Spleen (tissue), 11 donors: ENCODE measurements around the gene OR10G6. TPM values are rescaled to one million over a fixed set of nuclear protein-coding genes. Genes with fewer than 3 reads are reported as not detected.

Experiments used
- DNase-seq: peaks from one replicate; pipeline ENCODE4 v3.0.0-alpha.2; 2020
- H3K27ac ChIP-seq, 8 donors: fragments of 200-600 bp; sonication (generic) in 7 of 8; 1 replicate in 4 of 8; 2 replicates in 4 of 8; pipeline versions ENCODE4 v1.5.0 to v1.8.0; 2016 to 2021; ENCODE audit warnings: inconsistent platforms in 4 of 8, mild to moderate bottlenecking in 4 of 8, moderate library complexity in 1 of 8
- H3K27me3 ChIP-seq, 7 donors: fragments of 200-600 bp; sonication (generic) in 6 of 7; replicated peaks in 1 of 7; 1 replicate in 4 of 7; 2 replicates in 3 of 7; pipeline versions ENCODE4 v1.5.0 to v1.8.0; 2016 to 2021; ENCODE audit warnings: inconsistent platforms in 3 of 7, mild to moderate bottlenecking in 1 of 7
- H3K36me3 ChIP-seq, 6 donors: fragments of 200-600 bp; sonication (generic) in 5 of 6; 1 replicate in 4 of 6; 2 replicates in 2 of 6; pipeline versions ENCODE4 v1.5.0 to v1.8.0; 2016 to 2021; ENCODE audit warnings: inconsistent platforms in 2 of 6
- H3K4me1 ChIP-seq, 6 donors: fragments of 200-600 bp; sonication (generic) in 5 of 6; 1 replicate in 3 of 6; 2 replicates in 3 of 6; pipeline versions ENCODE4 v1.5.0 to v1.8.0; 2016 to 2021; ENCODE audit warnings: inconsistent platforms in 3 of 6
- H3K4me3 ChIP-seq, 8 donors: fragments of 200-600 bp; sonication (generic) in 7 of 8; 1 replicate in 4 of 8; 2 replicates in 4 of 8; pipeline versions ENCODE4 v1.5.0 to v1.8.0; 2016 to 2021; ENCODE audit warnings: inconsistent platforms in 4 of 8, mild to moderate bottlenecking in 4 of 8, moderate library complexity in 2 of 8
- H3K9me3 ChIP-seq, 8 donors: fragments of 200-600 bp; sonication (generic) in 7 of 8; 1 replicate in 4 of 8; 2 replicates in 4 of 8; pipeline versions ENCODE4 v1.5.0 to v1.8.0; 2016 to 2021; ENCODE audit warnings: inconsistent platforms in 4 of 8
- CTCF ChIP-seq, 11 experiments: fragments of 200-600 bp in 7 of 11; fragments of 450-650 bp in 4 of 11; sonication (generic) in 4 of 11; IDR thresholded peaks in 8 of 11; conservative IDR thresholded peaks in 3 of 11; 1 replicate in 7 of 11; 2 replicates in 4 of 11; pipeline versions ENCODE4 v1.4.0 to v1.8.0; 2016 to 2021; ENCODE audit warnings: antibody characterized with exemption in 11 of 11, inconsistent platforms in 4 of 11, mild to moderate bottlenecking in 1 of 11
- POLR2A ChIP-seq, 3 donors: fragments of 450-650 bp; IDR thresholded peaks; one replicate each; pipeline ENCODE4 v1.5.1; 2017; ENCODE audit warnings: antibody characterized with exemption in 3 of 3, mild to moderate bottlenecking in 1 of 3
- POLR2AphosphoS5 ChIP-seq, 3 donors: sonication (generic); formaldehyde crosslinking; IDR thresholded peaks; one replicate each; pipeline ENCODE4 v1.5.1; 2017; ENCODE audit warnings: antibody characterized with exemption in 3 of 3
- WGBS, 5 donors: extraction: QIAGEN DNeasy Blood & Tissue Kit in 3 of 5; methylation state at CpG; one replicate each; pipeline versions ENCODE4 v1.1.5 to v1.1.7; 2013 to 2018; 5-methylcytosine and 5-hydroxymethylcytosine counted together
- intact Hi-C: fragments of 100-400 bp; cut with DNase I; formaldehyde crosslinking; loops from one replicate; pipeline ENCODE4 v1.15.0; 2023; ENCODE audit warnings: low total_unique reads
- polyA plus RNA-seq, 3 donors: library from polyadenylated mRNA; stranded (reverse); fragments of 200-250 nt; gene quantifications; one replicate each; pipeline ENCODE4 v1.2.1, GENCODE V29; 2013
- total RNA-seq, 7 donors: library from RNA; depleted of rRNA in 3 of 7; stranded (reverse); fragments of >200 nt in 3 of 7; fragmentation: NEBNext Ultra II Directional in 4 of 7; extraction: Animal tissue kit (Norgen Biotek cat#: 25700) in 4 of 7; gene quantifications; one replicate each; pipeline versions ENCODE4 v1.1.0 to v1.2.1, GENCODE V29; 2016 to 2021
- donor health status: healthy with polysubstance abuse.
- donor health status: DM: no; HTN: no; CAD: no; lungs with moderate emphysema.
- donor health status: DM: no; HTN: no; CAD: no.
- donor health status: Bipolar disorder and iron deficiency.
- donor health status: healthy.
- donor health status: DM: no; HTN: no; CAD: no.
- donor health status: DM: yes; HTN: yes; CAD: no.

OR10G6 gene
- total and polyA plus RNA-seq, 10 donors, result not detected

GRCh38 chr11:123977731-123978347 is 17.1 kb downstream of the OR10G6 start, which contains the start of gene OR10S1:
OR10S1 (minus strand) TSS chr11:123977781; CDS start chr11:123977664, 117 bp downstream.
- no peak for TF ChIP-seq POLR2A (IDR thresholded peaks at IDR 0.05)
- no peak for TF ChIP-seq CTCF (IDR thresholded peaks at IDR 0.05 in 8 of 11, conservative IDR thresholded peaks at IDR 0.05 in 3 of 11)
- TF ChIP-seq POLR2AphosphoS5 (IDR thresholded peaks at IDR 0.05), result no peak
- H3K36me3 ChIP-seq, result no peaks in the 10 kb centered on the region

GRCh38 chr11:123976770-123977560 is 18.0 kb downstream of the OR10G6 start:
- H3K4me1 ChIP-seq, result no peaks in the 10 kb centered on the region
- peaks cover 0 to 7% (median 0%) of the 10 kb centered on the region in 8 donors for H3K9me3 ChIP-seq
- 85 to 92% (median 87%) methylated on average over 18 of the region's 18 CpGs for WGBS, 5 donors
- intact Hi-C loops, result no loop called here
- DNase-seq, result no peak
- peaks cover 0 to 6% (median 0%) of the 10 kb centered on the region in 7 donors for H3K27me3 ChIP-seq
- H3K27ac ChIP-seq, result no peak overlapping the region
- no peaks in the 10 kb centered on the region for H3K36me3 ChIP-seq
- H3K4me3 ChIP-seq, result no peak overlapping the region
- TF ChIP-seq POLR2AphosphoS5 (IDR thresholded peaks at IDR 0.05), result no peak
- TF ChIP-seq CTCF (IDR thresholded peaks at IDR 0.05 in 8 of 11, conservative IDR thresholded peaks at IDR 0.05 in 3 of 11), result no peak
- TF ChIP-seq POLR2A (IDR thresholded peaks at IDR 0.05), result no peak

More at GRCh38 chr11:123977731-123978347, 17.1 kb downstream of the OR10G6 start, which contains the start of gene OR10S1:
- intact Hi-C loops, result no loop called here
- Histone ChIP-seq H3K4me3 (no peak within 1 kb of the TSS), H3K27ac (no peak within 1 kb of the TSS), H3K27me3 (peaks cover 0 to 6% (median 0%) of the 10 kb centered on the region in 7 donors), H3K4me1 (no peaks in the 10 kb centered on the region), H3K9me3 (peaks cover 0 to 16% (median 0%) of the 10 kb centered on the region in 8 donors)
- DNase-seq, result no peak

GRCh38 chr11:123973816-123974215 is 21.1 kb downstream of the OR10G6 start:
- Histone ChIP-seq H3K4me3 (no peak overlapping the region), H3K36me3 (no peaks in the 10 kb centered on the region), H3K9me3 (peaks cover 0 to 10% (median under 1%) of the 10 kb centered on the region in 8 donors), H3K4me1 (no peaks in the 10 kb centered on the region), H3K27me3 (no peaks in the 10 kb centered on the region), H3K27ac (no peak overlapping the region)
- intact Hi-C loops, result no loop called here
- DNase-seq, result no peak
- 47 to 78% (median 75%) methylated on average over 1 of the region's 1 CpG for WGBS, 5 donors
- TF ChIP-seq POLR2A (IDR thresholded peaks at IDR 0.05) (no peak), POLR2AphosphoS5 (IDR thresholded peaks at IDR 0.05) (no peak), CTCF (IDR thresholded peaks at IDR 0.05 in 8 of 11, conservative IDR thresholded peaks at IDR 0.05 in 3 of 11) (no peak)

GRCh38 chr11:123956752-123957151 is 38.2 kb downstream of the OR10G6 start:
- intact Hi-C loops, result no loop called here
- Histone ChIP-seq H3K4me1 (no peaks in the 10 kb centered on the region), H3K9me3 (peaks cover 0 to 21% (median 9%) of the 10 kb centered on the region in 8 donors), H3K27ac (no peak overlapping the region), H3K4me3 (no peak overlapping the region), H3K36me3 (no peaks in the 10 kb centered on the region), H3K27me3 (no peaks in the 10 kb centered on the region)
- no peak for TF ChIP-seq POLR2A (IDR thresholded peaks at IDR 0.05)
- no peak for TF ChIP-seq CTCF (IDR thresholded peaks at IDR 0.05 in 8 of 11, conservative IDR thresholded peaks at IDR 0.05 in 3 of 11)
- TF ChIP-seq POLR2AphosphoS5 (IDR thresholded peaks at IDR 0.05), result no peak
- DNase-seq, result no peak
